ENCODE measurements around the gene SENP5. TPM values are rescaled to one million over a fixed set of nuclear protein-coding genes. Genes with fewer than 3 reads are reported as not detected.

Gene SENP5
- total and polyA plus RNA-seq, 3 experiments from 2014 or later, result 9.6 to 40.9 (median 39.6) TPM

GRCh38 chr3:196968233-196969133 lies 100.8 kb downstream of the SENP5 start, which contains the start of gene PIGZ:
Gene PIGZ (minus strand): TSS chr3:196968833. CDS start chr3:196952031, 16,802 bp downstream.
- peaks cover 0 to 1% (median 0%) of the 10 kb centered on the region in 5 donors for H3K9me3 Mint-ChIP-seq
- H3K27ac ChIP-seq (ENCODE audit: low read depth, low read length), result peak within 1 kb of the TSS; percentile 51
- peak within 1 kb of the TSS; percentile 73 to 92 (median 80) for H3K4me3 Mint-ChIP-seq
- peak within 1 kb of the TSS in 2 of 8 donors; percentile 5 to 52 for H3K27ac Mint-ChIP-seq
- POLR2A ChIA-PET, result interaction anchor here (0.6 to 2.0 kb wide), 2 partner anchors 27 to 254 kb away, joined by 3 to 9 read pairs; partner anchors contain the start of gene NCBP2
- peak in 2 of 5 donors; percentile 10 to 23 for DNase-seq
- H3K4me3 ChIP-seq (ENCODE audit: low read length), result peak within 1 kb of the TSS; percentile 49
- H3K27me3 ChIP-seq (ENCODE audit: insufficient read depth, low read length, poor library complexity, severe bottlenecking), result no peaks in the 10 kb centered on the region
- H3K36me3 Mint-ChIP-seq, result no peaks in the 10 kb centered on the region
- H3K36me3 ChIP-seq (ENCODE audit: insufficient read depth, low read length), result no peaks in the 10 kb centered on the region
- CTCF ChIA-PET, result interaction anchor here (0.9 to 1.4 kb wide), 3 partner anchors 11 to 131 kb away, joined by 3 read pairs; no protein-coding TSS in a partner anchor
- peaks cover 1 to 4% of the 10 kb centered on the region in 2 donors for H3K27me3 Mint-ChIP-seq
- no peaks in the 10 kb centered on the region for H3K9me3 ChIP-seq (ENCODE audit: low read length)
- no peaks in the 10 kb centered on the region for H3K4me1 ChIP-seq (ENCODE audit: insufficient read depth, low read length)
- H3K4me1 Mint-ChIP-seq, result peaks cover 5 to 17% (median 8%) of the 10 kb centered on the region in 3 donors

- CTCF ChIA-PET, result interaction anchor here (0.6 to 2.9 kb wide), 6 partner anchors 10 to 434 kb away, joined by 3 to 31 read pairs (median 3); partner anchors contain the start of gene NCBP2
These were observed 101.5 kb downstream of the SENP5 start for GRCh38 chr3:196969134-196969659.

DNA sequence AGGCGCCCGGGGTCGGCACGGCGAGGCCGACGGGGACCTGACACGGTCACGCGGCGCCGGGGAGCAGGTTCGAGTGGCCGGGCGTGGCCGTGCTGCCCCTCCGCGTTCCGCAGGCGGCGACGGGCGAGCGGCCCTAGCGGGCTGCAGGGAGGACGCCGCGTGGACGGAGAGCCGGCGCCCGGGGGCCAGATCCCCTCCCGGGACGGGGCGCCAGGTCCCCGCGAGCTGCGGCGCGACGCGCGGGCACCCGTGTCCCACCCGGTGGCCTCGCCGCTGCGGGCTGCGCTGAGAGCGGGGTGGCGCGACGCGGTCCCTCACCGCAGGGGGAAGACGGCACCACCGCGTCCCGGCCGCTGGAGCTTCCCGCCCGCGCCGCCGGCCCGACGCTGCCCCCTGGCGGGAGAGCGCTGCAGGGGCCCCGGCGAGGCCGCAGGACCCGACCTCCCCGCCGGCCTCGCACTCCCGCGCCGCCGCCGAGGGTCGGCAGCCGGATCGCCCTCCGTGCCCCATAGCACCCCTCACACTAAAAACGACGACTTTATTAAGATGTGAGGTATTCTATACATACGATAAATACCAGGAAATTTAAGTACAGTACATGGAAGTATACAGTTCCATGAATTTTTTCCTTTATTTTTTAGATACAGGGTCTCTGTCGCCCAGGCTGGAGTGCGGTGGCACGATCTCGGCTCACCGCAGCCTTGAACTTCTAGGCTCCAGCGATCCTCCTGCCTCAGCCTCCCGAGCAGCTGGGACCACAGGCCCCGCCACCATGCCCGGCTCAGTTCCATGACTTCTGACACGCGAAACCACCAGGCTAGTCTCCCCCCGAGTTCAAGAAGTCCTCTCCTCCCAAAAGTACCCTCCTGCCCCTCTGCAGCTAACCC lies 102.2 kb downstream of the SENP5 start:
- Mint-ChIP-seq H3K4me3 (peak overlapping the region; percentile 68 to 89 (median 83)), H3K27ac (peak overlapping the region in 3 of 8 donors; percentile 43 to 88 (median 45)), H3K27me3 (peaks cover 1 to 4% of the 10 kb centered on the region in 2 donors), H3K9me3 (peaks cover 0 to 1% (median 0%) of the 10 kb centered on the region in 5 donors), H3K4me1 (peaks cover 5 to 17% (median 8%) of the 10 kb centered on the region in 3 donors), H3K36me3 (no peaks in the 10 kb centered on the region)
- H3K36me3 ChIP-seq (ENCODE audit: insufficient read depth, low read length), result no peaks in the 10 kb centered on the region
- H3K4me1 ChIP-seq (ENCODE audit: insufficient read depth, low read length), result no peaks in the 10 kb centered on the region
- H3K27me3 ChIP-seq (ENCODE audit: insufficient read depth, low read length, poor library complexity, severe bottlenecking), result no peaks in the 10 kb centered on the region
- peak overlapping the region; percentile 51 for H3K27ac ChIP-seq (ENCODE audit: low read depth, low read length)
- DNase-seq, result peak; percentile 53 to 71 (median 63)
- peak overlapping the region; percentile 28 for H3K4me3 ChIP-seq (ENCODE audit: low read length)
- no peaks in the 10 kb centered on the region for H3K9me3 ChIP-seq (ENCODE audit: low read length)
- POLR2A ChIA-PET, result interaction anchor here (0.6 to 2.0 kb wide), 3 partner anchors 28 to 441 kb away, joined by 3 to 9 read pairs (median 3); partner anchors contain the start of gene NCBP2
- CTCF ChIA-PET, result interaction anchor here (0.6 to 2.9 kb wide), 5 partner anchors 17 to 435 kb away, joined by 3 to 31 read pairs (median 3); partner anchors contain the start of gene NCBP2

More at GRCh38 chr3:196969134-196969659, 101.5 kb downstream of the SENP5 start:
- H3K4me3 Mint-ChIP-seq, result peak overlapping the region; percentile 73 to 92 (median 80)
- peak in 4 of 5 donors; percentile 19 to 42 (median 22) for DNase-seq
- Histone ChIP-seq H3K9me3 (ENCODE audit: low read length) (no peaks in the 10 kb centered on the region), H3K27ac (ENCODE audit: low read depth, low read length) (peak overlapping the region; percentile 51), H3K4me3 (ENCODE audit: low read length) (peak overlapping the region; percentile 28), H3K36me3 (ENCODE audit: insufficient read depth, low read length) (no peaks in the 10 kb centered on the region), H3K4me1 (ENCODE audit: insufficient read depth, low read length) (no peaks in the 10 kb centered on the region), H3K27me3 (ENCODE audit: insufficient read depth, low read length, poor library complexity, severe bottlenecking) (no peaks in the 10 kb centered on the region)
- peaks cover 0 to 1% (median 0%) of the 10 kb centered on the region in 5 donors for H3K9me3 Mint-ChIP-seq
- peaks cover 1 to 4% of the 10 kb centered on the region in 2 donors for H3K27me3 Mint-ChIP-seq
- peaks cover 5 to 17% (median 8%) of the 10 kb centered on the region in 3 donors for H3K4me1 Mint-ChIP-seq
- H3K27ac Mint-ChIP-seq, result no peak overlapping the region
- POLR2A ChIA-PET, result interaction anchor here (0.6 to 2.0 kb wide), 3 partner anchors 27 to 441 kb away, joined by 3 to 9 read pairs (median 3); partner anchors contain the start of gene NCBP2
- no peaks in the 10 kb centered on the region for H3K36me3 Mint-ChIP-seq

- Mint-ChIP-seq H3K36me3 (no peaks in the 10 kb centered on the region), H3K9me3 (peaks cover 0 to 1% (median 0%) of the 10 kb centered on the region in 5 donors), H3K27ac (peak overlapping the region in 3 of 8 donors; percentile 43 to 88 (median 45)), H3K4me3 (peak overlapping the region; percentile 68 to 89 (median 83)), H3K4me1 (peaks cover 5 to 17% (median 8%) of the 10 kb centered on the region in 3 donors), H3K27me3 (peaks cover 1 to 4% of the 10 kb centered on the region in 2 donors)
- H3K4me3 ChIP-seq (ENCODE audit: low read length), result no peak overlapping the region
- no peaks in the 10 kb centered on the region for H3K9me3 ChIP-seq (ENCODE audit: low read length)
- no peaks in the 10 kb centered on the region for H3K4me1 ChIP-seq (ENCODE audit: insufficient read depth, low read length)
- H3K27me3 ChIP-seq (ENCODE audit: insufficient read depth, low read length, poor library complexity, severe bottlenecking), result no peaks in the 10 kb centered on the region
- no peaks in the 10 kb centered on the region for H3K36me3 ChIP-seq (ENCODE audit: insufficient read depth, low read length)
- DNase-seq, result no peak
- CTCF ChIA-PET, result interaction anchor here (1.1 to 2.9 kb wide), 2 partner anchors 17 to 133 kb away, joined by 3 to 31 read pairs; no protein-coding TSS in a partner anchor
- no peak overlapping the region for H3K27ac ChIP-seq (ENCODE audit: low read depth, low read length)
- POLR2A ChIA-PET, result no interaction called here
These were observed 102.9 kb downstream of the SENP5 start for GRCh38 chr3:196970547-196971093.

DNA sequence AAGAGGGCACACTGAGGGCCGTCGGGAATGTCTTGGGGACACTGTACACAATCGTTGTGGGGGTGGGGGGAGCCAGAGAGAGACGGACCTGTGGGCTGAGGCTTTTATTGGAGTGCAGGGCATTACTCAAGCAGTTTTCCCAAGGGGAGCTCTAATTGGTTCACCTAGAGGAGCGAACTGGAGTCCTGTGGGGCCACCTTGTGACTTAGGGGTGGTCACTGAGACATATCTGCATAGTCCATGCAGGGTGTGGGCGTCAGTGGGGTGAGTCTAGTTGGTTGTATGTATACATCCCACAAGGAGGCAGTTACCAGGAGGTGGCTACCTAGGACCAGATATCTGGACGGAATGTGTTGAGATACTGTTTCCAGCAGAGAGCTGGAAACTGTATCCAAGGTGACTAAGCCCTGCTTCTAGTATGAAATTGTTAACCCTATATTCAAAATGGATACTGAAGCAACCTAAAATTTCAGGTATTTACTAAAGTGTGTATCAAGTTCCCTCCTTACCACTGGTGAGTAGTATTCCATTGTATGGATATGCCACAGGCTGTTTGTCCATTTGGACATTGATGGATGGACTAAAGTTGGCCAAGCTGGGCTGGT lies 103.5 kb downstream of the SENP5 start:
- Mint-ChIP-seq H3K4me3 (peak overlapping the region; percentile 24 to 89 (median 83)), H3K9me3 (peaks cover 0 to 1% (median 0%) of the 10 kb centered on the region in 5 donors), H3K4me1 (peaks cover 5 to 17% (median 8%) of the 10 kb centered on the region in 3 donors), H3K36me3 (no peaks in the 10 kb centered on the region), H3K27me3 (peaks cover 1 to 4% of the 10 kb centered on the region in 2 donors), H3K27ac (no peak overlapping the region)
- Histone ChIP-seq H3K27me3 (ENCODE audit: insufficient read depth, low read length, poor library complexity, severe bottlenecking) (no peaks in the 10 kb centered on the region), H3K27ac (ENCODE audit: low read depth, low read length) (no peak overlapping the region), H3K4me3 (ENCODE audit: low read length) (no peak overlapping the region), H3K9me3 (ENCODE audit: low read length) (no peaks in the 10 kb centered on the region), H3K36me3 (ENCODE audit: insufficient read depth, low read length) (no peaks in the 10 kb centered on the region), H3K4me1 (ENCODE audit: insufficient read depth, low read length) (no peaks in the 10 kb centered on the region)
- no peak for DNase-seq
- POLR2A ChIA-PET, result no interaction called here
- CTCF ChIA-PET, result interaction anchor here (2.9 kb wide), 1 partner anchor 133 kb away, joined by 31 read pairs; no protein-coding TSS in a partner anchor

- POLR2A ChIA-PET, result no interaction called here
These were observed 106.9 kb downstream of the SENP5 start for GRCh38 chr3:196974661-196975060.

More at GRCh38 chr3:196974661-196975060, 106.9 kb downstream of the SENP5 start:
- DNase-seq, result no peak
- no peaks in the 10 kb centered on the region for H3K4me1 ChIP-seq (ENCODE audit: insufficient read depth, low read length)
- H3K36me3 ChIP-seq (ENCODE audit: insufficient read depth, low read length), result no peaks in the 10 kb centered on the region
- CTCF ChIA-PET, result interaction anchor here (1.5 kb wide), 1 partner anchor 137 kb away, joined by 4 read pairs; no protein-coding TSS in a partner anchor
- H3K9me3 ChIP-seq (ENCODE audit: low read length), result no peaks in the 10 kb centered on the region
- no peak overlapping the region for H3K4me3 ChIP-seq (ENCODE audit: low read length)
- H3K36me3 Mint-ChIP-seq, result no peaks in the 10 kb centered on the region
- peaks cover 1 to 18% of the 10 kb centered on the region in 2 donors for H3K27me3 Mint-ChIP-seq
- peak overlapping the region in 1 of 7 donors; percentile 54 for H3K4me3 Mint-ChIP-seq
- H3K9me3 Mint-ChIP-seq, result peaks cover 0 to 1% (median 0%) of the 10 kb centered on the region in 5 donors
- H3K27ac ChIP-seq (ENCODE audit: low read depth, low read length), result no peak overlapping the region
- H3K27me3 ChIP-seq (ENCODE audit: insufficient read depth, low read length, poor library complexity, severe bottlenecking), result no peaks in the 10 kb centered on the region
- H3K4me1 Mint-ChIP-seq, result peaks cover 8 to 13% (median 12%) of the 10 kb centered on the region in 3 donors
- peak overlapping the region in 1 of 8 donors; percentile 57 for H3K27ac Mint-ChIP-seq

Data from CD8-positive, alpha-beta memory T cell (primary cell).